HG02840 (cell line): Measurements from ENCODE around the gene GNAZ.
"Not testable (repeated sequence)": the region's sequence is repeated elsewhere in the genome, so short reads cannot be mapped to it uniquely, and the experiment has no call there.

Experiments used
- ATAC-seq: cut with Tn5 transposase; IDR thresholded peaks from one replicate; pipeline ENCODE4 v1.9.1; 2021; ENCODE audit warnings: mild to moderate bottlenecking, moderate library complexity, moderate number of reproducible peaks; ENCODE audit not compliant: unreplicated experiment, low FRiP score

The GNAZ gene

GRCh38 chr22:23070418-23071229 is at the start of gene GNAZ:
Gene GNAZ (plus strand): TSS chr22:23070519. CDS start chr22:23095696, 25,177 bp downstream.
- peak; percentile 19 for ATAC-seq

- no peak for ATAC-seq
These were observed 49.5 kb upstream of the GNAZ start for GRCh38 chr22:23020659-23021293.

GRCh38 chr22:23021660-23022353 is 48.5 kb upstream of the GNAZ start:
- not testable (repeated sequence) for ATAC-seq

- no peak for ATAC-seq
These were observed 47.0 kb upstream of the GNAZ start for GRCh38 chr22:23023294-23023693.

- ATAC-seq: no peak
These were observed 43.5 kb upstream of the GNAZ start for GRCh38 chr22:23026777-23027176.

GRCh38 chr22:23027849-23028248 is 42.5 kb upstream of the GNAZ start:
- not testable (repeated sequence) for ATAC-seq

- ATAC-seq: no peak
These were observed 40.6 kb upstream of the GNAZ start for GRCh38 chr22:23029521-23030228.

GRCh38 chr22:23031381-23031780 is 38.9 kb upstream of the GNAZ start:
- ATAC-seq: no peak

GRCh38 chr22:23031786-23032185 is 38.5 kb upstream of the GNAZ start:
- ATAC-seq: no peak

GRCh38 chr22:23032658-23033057 is 37.7 kb upstream of the GNAZ start:
- no peak for ATAC-seq

GRCh38 chr22:23033116-23033905 is 37.0 kb upstream of the GNAZ start:
- no peak for ATAC-seq

GRCh38 chr22:23034621-23035556 is 35.4 kb upstream of the GNAZ start:
- no peak for ATAC-seq

- ATAC-seq: no peak
These were observed 34.6 kb upstream of the GNAZ start for GRCh38 chr22:23035557-23036277.

GRCh38 chr22:23036684-23037428 is 33.5 kb upstream of the GNAZ start:
- ATAC-seq: no peak

GRCh38 chr22:23037429-23038333 is 32.6 kb upstream of the GNAZ start:
- ATAC-seq: no peak

GRCh38 chr22:23038334-23038642 is 32.0 kb upstream of the GNAZ start:
- ATAC-seq: no peak

GRCh38 chr22:23038902-23039301 is 31.4 kb upstream of the GNAZ start:
- no peak for ATAC-seq
